MCF 10A (cell line): Measurements from ENCODE around the gene HLCS. TPM values are rescaled to one million over a fixed set of nuclear protein-coding genes. Genes with fewer than 3 reads are reported as not detected.

Experiments used
- BruUV-seq: library from RNA; stranded (reverse); fragments of 400-500 nt; replicated peaks from 2 replicates; lab custom pipeline; 2021; lab: Mats Ljungman, UMichigan
- CTCF ChIA-PET: fragments of 300-600 bp; sonication (Branson Sonifier 250); formaldehyde crosslinking; extraction: SDS; loops from one replicate; lab custom pipeline; 2021; ENCODE audit warnings: antibody characterized with exemption, inconsistent platforms; lab: Yijun Ruan, JAX
- POLR2A ChIA-PET: fragments of 300-600, 350-650 bp; sonication (Branson Sonifier 250); formaldehyde crosslinking; extraction: SDS; loops from one replicate; lab custom pipeline; 2020; ENCODE audit warnings: antibody characterized with exemption, inconsistent platforms; lab: Yijun Ruan, JAX
- DNase-seq: peaks from one replicate; pipeline ENCODE4 v3.0.0-alpha.2; 2018; ENCODE audit not compliant: unreplicated experiment
- H3K27ac Mint-ChIP-seq: one replicate; pipeline ENCODE4 v1.8.0; 2022; ENCODE audit warnings: mild to moderate bottlenecking, low read depth, mixed read lengths; ENCODE audit not compliant: unreplicated experiment
- H3K27me3 Mint-ChIP-seq: one replicate; pipeline ENCODE4 v1.8.0; 2022; ENCODE audit warnings: mixed read lengths; ENCODE audit not compliant: insufficient read depth, unreplicated experiment
- H3K36me3 Mint-ChIP-seq: one replicate; pipeline ENCODE4 v1.8.0; 2022; ENCODE audit warnings: mild to moderate bottlenecking, moderate library complexity, mixed read lengths; ENCODE audit not compliant: insufficient read depth, unreplicated experiment
- H3K4me1 Mint-ChIP-seq: one replicate; pipeline ENCODE4 v1.8.0; 2022; ENCODE audit warnings: mixed read lengths; ENCODE audit not compliant: insufficient read depth, unreplicated experiment
- H3K4me3 Mint-ChIP-seq: one replicate; pipeline ENCODE4 v1.8.0; 2022; ENCODE audit warnings: mild to moderate bottlenecking, moderate library complexity, mixed read lengths; ENCODE audit not compliant: unreplicated experiment
- H3K9me3 Mint-ChIP-seq: one replicate; pipeline ENCODE4 v1.8.0; 2022; ENCODE audit warnings: mixed read lengths; ENCODE audit not compliant: unreplicated experiment
- intact Hi-C: fragments of 100-400 bp; cut with micrococcal nuclease; formaldehyde crosslinking; loops from 2 replicates; pipeline ENCODE4 v1.14.1; 2022
- total RNA-seq: library from RNA; stranded (reverse); gene quantifications from 2 replicates; pipeline ENCODE4 v1.2.3, GENCODE V29; 2022
- TF ChIP-seq, protein P1 (sequence below): fragments of 200-600 bp; IDR thresholded peaks from one replicate; pipeline ENCODE4 v1.8.0; 2022; ENCODE audit warnings: antibody characterized with exemption, mild to moderate bottlenecking; ENCODE audit not compliant: unreplicated experiment

HLCS gene
- total RNA-seq, 1 experiment from 2014 or later, result 46.1 TPM

DNA sequence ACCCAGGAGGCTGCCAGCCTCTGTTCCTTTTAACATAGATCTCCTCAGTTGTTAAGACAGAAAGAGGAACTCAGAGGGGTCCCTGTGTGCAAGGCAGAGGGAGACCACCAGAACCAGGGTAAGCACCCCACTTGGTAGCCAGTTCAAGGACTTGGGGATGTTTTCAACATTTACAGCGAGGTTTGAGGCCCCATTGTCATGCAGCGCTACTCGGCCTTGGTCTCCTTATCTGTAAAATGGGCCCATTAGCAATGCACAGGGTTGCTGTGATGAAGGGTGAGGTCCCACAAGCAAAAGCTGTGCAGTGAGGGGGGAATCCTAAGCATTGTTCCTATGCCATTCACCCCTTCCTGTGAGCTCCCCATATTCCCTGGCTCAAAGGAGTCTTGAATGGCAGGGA, 263.3 kb downstream of the HLCS start:
- intact Hi-C loops, result loop anchor here (5.0 kb wide), 1 partner anchor 209 kb away; no protein-coding TSS in a partner anchor
- ChIA-PET POLR2A (interaction anchor here (1.3 to 1.7 kb wide), 2 partner anchors 13 to 18 kb away, joined by 3 to 6 read pairs; no protein-coding TSS in a partner anchor), CTCF (interaction anchor here (2.0 kb wide), 1 partner anchor 214 kb away, joined by 8 read pairs; no protein-coding TSS in a partner anchor)
- Mint-ChIP-seq H3K36me3 (no peaks in the 10 kb centered on the region), H3K27ac (no peak overlapping the region), H3K4me1 (peaks cover 13% of the 10 kb centered on the region), H3K4me3 (no peak overlapping the region), H3K27me3 (no peaks in the 10 kb centered on the region), H3K9me3 (no peaks in the 10 kb centered on the region)
- BruUV-seq, result no TSS peak
- DNase-seq, result no peak
- TF ChIP-seq, protein P1, sequence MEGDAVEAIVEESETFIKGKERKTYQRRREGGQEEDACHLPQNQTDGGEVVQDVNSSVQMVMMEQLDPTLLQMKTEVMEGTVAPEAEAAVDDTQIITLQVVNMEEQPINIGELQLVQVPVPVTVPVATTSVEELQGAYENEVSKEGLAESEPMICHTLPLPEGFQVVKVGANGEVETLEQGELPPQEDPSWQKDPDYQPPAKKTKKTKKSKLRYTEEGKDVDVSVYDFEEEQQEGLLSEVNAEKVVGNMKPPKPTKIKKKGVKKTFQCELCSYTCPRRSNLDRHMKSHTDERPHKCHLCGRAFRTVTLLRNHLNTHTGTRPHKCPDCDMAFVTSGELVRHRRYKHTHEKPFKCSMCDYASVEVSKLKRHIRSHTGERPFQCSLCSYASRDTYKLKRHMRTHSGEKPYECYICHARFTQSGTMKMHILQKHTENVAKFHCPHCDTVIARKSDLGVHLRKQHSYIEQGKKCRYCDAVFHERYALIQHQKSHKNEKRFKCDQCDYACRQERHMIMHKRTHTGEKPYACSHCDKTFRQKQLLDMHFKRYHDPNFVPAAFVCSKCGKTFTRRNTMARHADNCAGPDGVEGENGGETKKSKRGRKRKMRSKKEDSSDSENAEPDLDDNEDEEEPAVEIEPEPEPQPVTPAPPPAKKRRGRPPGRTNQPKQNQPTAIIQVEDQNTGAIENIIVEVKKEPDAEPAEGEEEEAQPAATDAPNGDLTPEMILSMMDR, result no peak

DNA sequence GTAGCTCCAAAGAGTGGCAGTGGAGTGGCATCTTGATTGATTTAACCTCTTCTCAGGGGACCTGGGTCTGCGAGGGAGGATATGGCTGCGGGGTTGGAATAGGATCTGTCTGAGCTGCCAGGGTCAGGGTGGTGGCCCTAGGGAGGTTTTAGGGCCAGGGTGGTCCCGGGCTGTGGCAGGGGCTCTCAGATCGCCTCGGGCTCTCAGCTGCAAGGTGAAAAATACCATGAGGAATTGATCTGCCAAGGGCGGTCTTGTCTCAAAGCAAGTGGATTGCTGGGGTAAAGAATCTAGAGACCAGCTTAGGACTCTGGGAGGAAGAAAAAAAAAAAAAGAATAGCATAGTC, 263.9 kb downstream of the HLCS start:
- BruUV-seq, result no TSS peak
- Mint-ChIP-seq H3K36me3 (no peaks in the 10 kb centered on the region), H3K27me3 (no peaks in the 10 kb centered on the region), H3K4me1 (peaks cover 13% of the 10 kb centered on the region), H3K4me3 (peak overlapping the region; percentile 81), H3K27ac (no peak overlapping the region), H3K9me3 (no peaks in the 10 kb centered on the region)
- intact Hi-C loops, result loop anchor here (5.0 kb wide), 1 partner anchor 210 kb away; no protein-coding TSS in a partner anchor
- POLR2A ChIA-PET, result interaction anchor here (0.8 to 1.7 kb wide), 4 partner anchors 14 to 144 kb away, joined by 3 to 6 read pairs (median 4); no protein-coding TSS in a partner anchor
- no peak for DNase-seq
- TF ChIP-seq, protein P1, result no peak
- CTCF ChIA-PET, result interaction anchor here (0.5 to 2.0 kb wide), 3 partner anchors 48 to 214 kb away, joined by 3 to 8 read pairs (median 4); no protein-coding TSS in a partner anchor

DNA sequence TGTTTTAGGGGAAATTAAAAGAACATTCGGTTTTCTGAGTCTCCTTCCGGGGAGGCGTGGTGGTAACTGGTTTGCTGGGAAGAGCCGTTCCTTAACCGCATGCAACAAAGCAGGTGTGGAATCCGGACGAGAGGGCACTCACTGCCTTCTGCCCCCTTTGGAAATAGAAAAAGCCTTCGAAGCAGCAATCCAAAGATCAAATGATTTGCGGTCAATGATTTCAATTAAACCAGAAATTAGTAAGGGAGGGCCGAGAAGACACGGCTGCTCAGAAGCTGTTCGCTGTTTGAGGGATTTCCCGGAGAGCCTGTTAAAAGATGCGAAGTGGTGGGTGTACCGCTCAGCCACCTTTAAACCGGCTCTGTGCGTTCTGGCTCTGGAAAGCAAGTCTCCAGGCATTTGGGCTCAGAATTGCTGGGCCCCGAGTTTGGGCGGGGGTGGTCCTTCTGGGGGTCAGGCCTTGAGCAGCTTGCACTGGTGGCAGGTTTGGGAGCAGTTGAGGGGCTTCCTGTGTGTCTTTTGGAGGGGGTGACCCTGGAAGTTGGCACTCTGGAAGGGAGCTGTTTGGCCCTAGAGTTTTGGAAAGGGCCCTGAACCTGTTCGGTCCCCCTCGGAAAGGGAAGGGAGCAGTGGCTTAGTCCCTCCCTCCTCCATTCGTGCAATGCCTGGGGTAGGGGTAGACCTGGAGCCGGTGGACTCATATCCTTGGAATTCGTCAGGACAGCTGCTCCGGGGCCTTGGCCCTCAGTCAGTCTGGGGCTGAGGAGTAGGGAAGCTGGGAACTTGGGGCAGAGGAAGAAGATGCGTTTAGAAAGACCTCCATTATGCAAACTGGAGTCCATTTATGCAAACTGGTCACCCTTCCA, 264.5 kb downstream of the HLCS start:
- ChIA-PET POLR2A (interaction anchor here (0.5 to 2.0 kb wide), 8 partner anchors 14 to 546 kb away, joined by 3 to 6 read pairs (median 4); no protein-coding TSS in a partner anchor), CTCF (interaction anchor here (0.5 to 2.0 kb wide), 3 partner anchors 47 to 215 kb away, joined by 3 to 8 read pairs (median 4); no protein-coding TSS in a partner anchor)
- peak overlapping the region; percentile 81 for H3K4me3 Mint-ChIP-seq
- TF ChIP-seq, protein P1, result no peak
- DNase-seq, result peak; percentile 38
- no peaks in the 10 kb centered on the region for H3K36me3 Mint-ChIP-seq
- BruUV-seq, result no TSS peak
- H3K27ac Mint-ChIP-seq, result peak overlapping the region; percentile 83
- intact Hi-C loops, result loop anchor here (5.0 kb wide), 1 partner anchor 210 kb away; no protein-coding TSS in a partner anchor
- no peaks in the 10 kb centered on the region for H3K27me3 Mint-ChIP-seq
- peaks cover 13% of the 10 kb centered on the region for H3K4me1 Mint-ChIP-seq
- no peaks in the 10 kb centered on the region for H3K9me3 Mint-ChIP-seq
